Measurements from ENCODE around the gene PMEPA1. TPM values are rescaled to one million over a fixed set of nuclear protein-coding genes. Genes with fewer than 3 reads are reported as not detected.

PMEPA1 gene
- total and polyA plus RNA-seq, 2 donors (not counting 3 experiments of a cell fraction or from before 2014, with no cell fraction given): 31.6 to 33.2 TPM

GRCh38 chr20:57738484-57738883, 28.7 kb upstream of the PMEPA1 start:
- H3K79me2 ChIP-seq (ENCODE audit: control insufficient read depth, insufficient read depth, low read length): no peaks in the 10 kb centered on the region
- FAIRE-seq: no peak
- ChIA-PET POLR2A (no interaction called here), CTCF (no interaction called here)
- intact Hi-C loops (cut with micrococcal nuclease): no loop called here
- no peaks in the 10 kb centered on the region for H4K20me1 ChIP-seq (replicated peaks; ENCODE audit: control insufficient read depth, extremely low read depth, insufficient read depth, low read length)
- dilution Hi-C loops (cut with MboI; ENCODE audit: extremely low pct_ligation_motif_present, low sequenced_read_pairs): no loop called here
- H2AFZ ChIP-seq (ENCODE audit: low read depth, low read length): no peak overlapping the region
- DNase-seq (ENCODE audit: low read depth, low spot score): no peak
- H3K4me3 ChIP-seq (replicated peaks in 1 of 3; ENCODE audit: insufficient read depth in 1 of 3, low read depth in 1 of 3, low read length in 3 of 3): no peak overlapping the region
- no peaks in the 10 kb centered on the region for H3K4me1 ChIP-seq (ENCODE audit: control insufficient read depth, extremely low read depth, insufficient read depth, low read length)
- no TSS peak for BruUV-seq (replicated peaks)
- peaks cover 3 to 15% of the 10 kb centered on the region in 2 experiments for H3K27me3 ChIP-seq (ENCODE audit: control insufficient read depth in 2 of 2, insufficient read depth in 2 of 2, low read length in 2 of 2)
- TF ChIP-seq FOS (IDR thresholded peaks at IDR 0.05; ENCODE audit: borderline replicate concordance, insufficient read depth, low read length): no peak
- TF ChIP-seq POLR2AphosphoS5 (IDR thresholded peaks at IDR 0.05; ENCODE audit: insufficient read depth, low read depth, low read length): no peak
- no peak for TF ChIP-seq MYC (IDR thresholded peaks at IDR 0.05; ENCODE audit: low read depth, low read length)
- no peak for TF ChIP-seq EZH2 (IDR thresholded peaks at IDR 0.05; ENCODE audit: borderline replicate concordance, low read depth, low read length, severe bottlenecking)
- TF ChIP-seq GATA2 (IDR thresholded peaks at IDR 0.05; ENCODE audit: insufficient read depth, insufficient read length, low read depth, low read length): no peak
- TF ChIP-seq JUN (IDR thresholded peaks at IDR 0.05; ENCODE audit: borderline replicate concordance, insufficient read depth, insufficient read length, low read depth): no peak
- no peak for TF ChIP-seq MAX (IDR thresholded peaks at IDR 0.05; ENCODE audit: insufficient read depth, insufficient read length)
- no peak for TF ChIP-seq POLR2A (IDR thresholded peaks at IDR 0.05; ENCODE audit: low read depth, low read length)
- no peak for TF ChIP-seq CTCF (IDR thresholded peaks at IDR 0.05; ENCODE audit: extremely low read depth in 1 of 2, insufficient read depth in 1 of 2, low read depth in 1 of 2, low read length in 2 of 2)
- no peak overlapping the region for H3K9ac ChIP-seq (replicated peaks; ENCODE audit: extremely low read depth, insufficient read depth, low read length)
- H3K4me2 ChIP-seq (ENCODE audit: insufficient read depth, low read length): no peak overlapping the region
- H3K27ac ChIP-seq (ENCODE audit: insufficient read depth, low read depth, low read length): no peak overlapping the region
- H3K36me3 ChIP-seq (ENCODE audit: control insufficient read depth in 2 of 2, extremely low read depth in 1 of 2, insufficient read depth in 2 of 2, low read length in 2 of 2): no peaks in the 10 kb centered on the region
- H3K9me3 ChIP-seq (replicated peaks; ENCODE audit: control insufficient read depth, insufficient read depth, low read length): no peaks in the 10 kb centered on the region
- H3K9me1 ChIP-seq (replicated peaks; ENCODE audit: control insufficient read depth, extremely low read depth, insufficient read depth, low read length): no peaks in the 10 kb centered on the region

Data from endothelial cell of umbilical vein (primary cell).